ENCODE measurements around the gene CBY1.
A peak's percentile ranks its signal among the peaks of the same experiment; 100 is the strongest.
"Not testable (repeated sequence)": the region's sequence is repeated elsewhere in the genome, so short reads cannot be mapped to it uniquely, and the experiment has no call there.

Gene CBY1

GRCh38 chr22:38656256-38657044 lies at the start of gene CBY1, which contains the start of gene FAM227A:
TSS of gene CBY1 (plus strand) at chr22:38656638. CDS start at chr22:38668055, 11,417 bp downstream.
TSS of gene FAM227A (minus strand) at chr22:38656392. CDS start at chr22:38650168, 6,224 bp downstream.
- DNase-seq = peak; percentile 98

- no peak for DNase-seq
These were observed 48.8 kb upstream of the CBY1 start for GRCh38 chr22:38607680-38608079.

GRCh38 chr22:38608992-38609750 lies 47.3 kb upstream of the CBY1 start:
- no peak for DNase-seq

GRCh38 chr22:38610234-38610633 lies 46.2 kb upstream of the CBY1 start:
- DNase-seq = no peak

GRCh38 chr22:38611559-38611958 lies 44.9 kb upstream of the CBY1 start:
- no peak for DNase-seq

- no peak for DNase-seq
These were observed 44.0 kb upstream of the CBY1 start for GRCh38 chr22:38612217-38613006.

GRCh38 chr22:38613588-38613987 lies 42.9 kb upstream of the CBY1 start:
- no peak for DNase-seq

GRCh38 chr22:38614332-38615063 lies 41.9 kb upstream of the CBY1 start:
- DNase-seq = no peak

GRCh38 chr22:38615064-38615405 lies 41.4 kb upstream of the CBY1 start:
- not testable (repeated sequence) for DNase-seq

GRCh38 chr22:38618258-38618657 lies 38.2 kb upstream of the CBY1 start:
- DNase-seq = no peak

GRCh38 chr22:38618682-38619081 lies 37.8 kb upstream of the CBY1 start:
- DNase-seq = no peak

GRCh38 chr22:38623351-38623750 lies 33.1 kb upstream of the CBY1 start:
- no peak for DNase-seq

- DNase-seq = no peak
These were observed 28.0 kb upstream of the CBY1 start for GRCh38 chr22:38628444-38628843.

- DNase-seq = no peak
These were observed 27.3 kb upstream of the CBY1 start for GRCh38 chr22:38629108-38629507.

GRCh38 chr22:38631724-38632123 lies 24.7 kb upstream of the CBY1 start:
- no peak for DNase-seq

- DNase-seq = no peak
These were observed 23.9 kb upstream of the CBY1 start for GRCh38 chr22:38632528-38632927.

- DNase-seq = no peak
These were observed 18.2 kb upstream of the CBY1 start for GRCh38 chr22:38638216-38638615.

GRCh38 chr22:38638728-38639127 lies 17.7 kb upstream of the CBY1 start:
- no peak for DNase-seq

GRCh38 chr22:38641476-38642040 lies 14.9 kb upstream of the CBY1 start:
- DNase-seq = no peak

GRCh38 chr22:38644245-38644644 lies 12.2 kb upstream of the CBY1 start:
- not testable (repeated sequence) for DNase-seq

GRCh38 chr22:38645430-38645829 lies 11.0 kb upstream of the CBY1 start:
- no peak for DNase-seq

GRCh38 chr22:38649841-38650522 lies 6.5 kb upstream of the CBY1 start:
- DNase-seq = no peak

Data from eye (tissue), 1 donor.